IPS-18c (cell line): ENCODE data around the gene FOLR3.
"Not testable (repeated sequence)": the region's sequence is repeated elsewhere in the genome, so short reads cannot be mapped to it uniquely, and the experiment has no call there.

Experiments used
- H3K4me3 ChIP-seq: 2 replicates; pipeline ENCODE4 v1.7.0; 2013; ENCODE audit warnings: low read depth, mild to moderate bottlenecking, low read length, moderate library complexity; ENCODE audit not compliant: insufficient read depth
- H3K9me3 ChIP-seq: one replicate; pipeline ENCODE4 v1.6.1; 2013; ENCODE audit warnings: mild to moderate bottlenecking, low read length, moderate library complexity; ENCODE audit not compliant: control insufficient read depth, insufficient read depth

FOLR3 gene

GRCh38 chr11:72144807-72145565, 9.5 kb downstream of the FOLR3 start:
- Histone ChIP-seq H3K4me3 (no peak overlapping the region), H3K9me3 (peaks cover 2% of the 10 kb centered on the region)

DNA sequence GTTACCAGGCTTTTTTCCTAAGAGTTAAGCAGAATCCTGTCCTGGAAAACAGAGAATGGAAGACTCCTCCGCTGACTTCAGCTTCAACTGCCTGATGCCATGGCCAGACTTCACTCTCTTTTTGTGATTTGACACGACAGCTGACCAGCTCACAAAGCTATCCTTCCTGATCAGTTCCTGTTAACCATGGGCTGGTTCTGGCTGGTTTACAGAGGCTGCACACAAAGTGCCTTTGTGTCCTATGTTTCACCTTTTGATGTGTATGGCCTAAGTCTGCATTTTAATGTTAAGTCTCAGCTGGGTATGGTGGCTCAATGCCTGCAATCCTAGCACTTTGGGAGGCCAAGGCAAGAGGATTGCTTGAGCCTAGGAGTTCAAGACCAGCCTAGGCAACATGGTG, 11.1 kb downstream of the FOLR3 start:
- Histone ChIP-seq H3K9me3 (peaks cover 2% of the 10 kb centered on the region), H3K4me3 (no peak overlapping the region)

- Histone ChIP-seq H3K4me3 (no peak overlapping the region), H3K9me3 (no peaks in the 10 kb centered on the region)
Measured at GRCh38 chr11:72150882-72151281, 15.4 kb downstream of the FOLR3 start.

DNA sequence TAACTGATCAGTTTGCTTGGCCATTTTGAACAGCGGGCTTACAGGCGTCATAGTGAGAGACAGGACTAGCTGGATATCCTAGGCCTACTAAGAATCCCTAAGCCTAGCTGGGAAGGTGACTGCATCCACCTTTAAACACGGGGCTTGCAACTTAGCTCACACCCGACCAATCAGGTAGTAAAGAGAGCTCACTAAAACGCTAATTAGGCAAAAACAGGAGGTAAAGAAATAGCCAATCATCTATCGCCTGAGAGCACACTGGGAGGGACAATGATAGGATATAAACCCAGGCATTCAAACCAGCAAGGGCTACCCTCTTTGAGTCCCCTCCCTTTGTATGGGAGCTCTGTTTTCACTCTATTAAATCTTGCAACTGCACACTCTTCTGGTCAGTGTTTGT, 18.3 kb downstream of the FOLR3 start:
- H3K9me3 ChIP-seq, H3K4me3 ChIP-seq: not testable (repeated sequence)

DNA sequence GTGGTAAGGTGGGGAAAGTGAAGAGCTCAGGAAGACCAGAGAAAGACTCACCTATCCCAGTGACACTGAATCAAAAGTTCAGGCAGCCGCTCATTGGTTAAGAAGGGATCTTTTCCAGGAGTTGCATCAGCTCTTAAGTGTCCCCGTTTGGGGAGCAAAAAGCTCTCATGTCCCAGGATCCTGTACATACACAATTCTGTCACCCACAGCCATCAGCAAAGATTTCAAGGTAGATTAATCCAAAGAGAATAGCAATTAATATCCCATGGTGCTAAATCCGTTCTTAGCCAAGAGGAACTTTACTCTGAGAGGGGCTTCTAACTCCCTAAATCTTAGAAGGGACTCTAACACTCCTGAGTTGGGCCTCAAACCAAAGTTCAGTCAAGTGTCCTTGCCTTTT, 19.3 kb downstream of the FOLR3 start:
- no peak overlapping the region for H3K4me3 ChIP-seq
- no peaks in the 10 kb centered on the region for H3K9me3 ChIP-seq

GRCh38 chr11:72155751-72156150, 20.2 kb downstream of the FOLR3 start:
- H3K4me3 ChIP-seq = no peak overlapping the region
- H3K9me3 ChIP-seq = no peaks in the 10 kb centered on the region

DNA sequence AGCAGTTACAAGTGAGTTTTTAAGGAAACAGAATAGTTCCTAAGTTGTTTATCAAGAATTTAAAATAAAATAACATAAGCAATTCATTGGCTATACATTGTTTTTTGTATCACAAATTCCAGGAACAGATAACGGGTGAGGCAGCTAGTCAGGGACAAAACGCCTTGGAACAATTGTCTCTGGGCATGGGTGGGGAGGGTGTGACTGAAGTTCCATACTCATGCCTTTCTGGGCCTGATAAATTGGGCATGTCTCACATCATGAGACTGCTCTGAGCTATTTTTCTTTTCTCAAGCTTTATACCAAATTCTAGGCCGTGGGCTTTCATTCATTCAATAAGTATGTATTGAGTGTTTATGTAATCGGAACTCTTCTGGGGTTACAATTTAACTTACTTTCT, 21.6 kb downstream of the FOLR3 start:
- Histone ChIP-seq H3K4me3 (no peak overlapping the region), H3K9me3 (no peaks in the 10 kb centered on the region)

DNA sequence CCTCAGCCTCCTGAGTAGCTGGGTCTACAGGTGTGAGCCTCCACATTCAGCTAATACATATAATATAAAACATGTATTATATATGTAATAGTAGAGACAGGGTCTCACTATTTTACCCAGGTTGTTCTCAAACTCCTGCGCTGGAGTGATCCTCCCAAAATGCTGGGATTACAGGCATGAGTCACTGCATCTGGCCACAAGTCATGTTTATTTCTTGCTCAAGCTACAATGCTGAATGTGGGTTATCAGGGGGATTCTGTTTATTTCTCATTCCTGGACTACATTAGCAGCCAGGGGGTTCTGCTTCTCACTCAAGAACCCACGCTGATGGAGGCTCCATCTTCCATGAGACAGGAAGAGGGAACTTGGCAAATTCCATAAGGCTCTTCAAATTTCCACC, 24.8 kb downstream of the FOLR3 start:
- no peaks in the 10 kb centered on the region for H3K9me3 ChIP-seq
- no peak overlapping the region for H3K4me3 ChIP-seq

DNA sequence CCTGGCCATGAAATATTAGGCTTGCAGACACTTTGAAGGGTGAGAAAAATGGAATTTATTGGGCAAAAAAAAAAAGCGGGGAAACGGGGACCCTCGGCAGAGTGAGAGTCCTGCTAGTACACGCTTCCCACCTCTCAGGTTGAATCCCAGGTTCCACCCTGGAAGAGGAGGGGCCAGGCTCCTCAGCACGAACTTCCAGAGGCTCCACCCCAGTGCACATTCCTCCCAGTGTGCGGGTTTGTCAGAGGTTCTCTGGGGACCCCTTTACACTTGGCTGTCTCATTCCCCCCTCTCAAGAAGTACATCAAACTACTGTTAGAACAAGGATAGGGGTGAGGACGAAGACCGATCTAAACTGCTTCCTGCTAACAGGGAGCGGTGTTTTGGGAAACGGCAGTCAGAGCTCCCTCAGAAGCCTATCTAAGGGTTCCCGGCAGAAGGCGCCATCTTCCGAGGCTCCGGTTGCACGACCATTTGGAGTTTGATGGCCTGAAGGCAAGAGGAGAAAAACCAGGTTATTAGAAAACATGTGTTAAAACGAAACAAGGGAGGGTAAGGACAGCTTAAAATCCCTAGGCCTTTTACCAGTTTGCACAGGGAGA, 27.5 kb downstream of the FOLR3 start:
- Histone ChIP-seq H3K9me3 (peaks cover 3% of the 10 kb centered on the region), H3K4me3 (no peak overlapping the region)

DNA sequence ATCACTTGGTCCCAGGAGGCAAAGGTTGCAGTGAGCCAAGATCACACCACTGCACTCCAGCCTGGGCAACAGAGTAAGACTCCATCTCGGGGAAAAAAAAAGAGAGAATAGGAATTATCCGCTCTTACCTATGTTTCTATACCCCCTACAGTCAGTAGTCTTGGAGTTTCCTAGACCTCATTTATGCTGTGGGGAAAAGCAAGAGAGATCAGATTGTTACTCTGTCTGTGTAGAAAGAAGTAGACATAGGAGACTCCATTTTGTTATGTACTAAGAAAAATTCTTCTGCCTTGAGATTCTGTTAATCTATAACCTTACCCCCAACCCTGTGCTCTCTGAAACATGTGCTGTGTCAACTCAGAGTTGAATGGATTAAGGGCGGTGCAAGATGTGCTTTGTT, 28.7 kb downstream of the FOLR3 start:
- H3K9me3 ChIP-seq, H3K4me3 ChIP-seq: not testable (repeated sequence)

DNA sequence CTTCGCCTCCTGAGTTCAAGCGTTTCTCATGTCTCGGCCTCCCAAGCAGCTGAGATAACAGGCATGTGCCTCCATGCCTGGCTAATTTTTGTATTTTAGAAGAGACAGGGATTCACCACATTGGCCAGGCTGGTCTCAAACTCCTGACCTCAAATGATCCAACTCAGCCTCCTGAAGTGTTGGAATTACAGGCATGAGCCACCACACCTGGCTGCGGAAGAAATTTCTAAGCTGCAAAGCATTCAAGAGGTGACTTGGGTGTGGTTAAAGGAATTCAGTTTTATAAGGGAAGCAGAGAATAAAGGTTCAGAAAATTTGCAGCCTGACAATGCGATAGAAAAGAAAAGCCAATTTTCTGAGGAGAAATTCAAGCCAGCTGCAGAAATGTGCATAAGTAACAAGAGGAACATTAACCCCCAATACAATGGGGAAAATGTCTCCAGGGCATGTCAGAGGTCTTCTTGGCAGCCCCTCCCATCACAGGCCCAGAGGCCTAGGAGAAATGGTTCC, 33.6 kb downstream of the FOLR3 start:
- not testable (repeated sequence) for H3K4me3 ChIP-seq, H3K9me3 ChIP-seq

DNA sequence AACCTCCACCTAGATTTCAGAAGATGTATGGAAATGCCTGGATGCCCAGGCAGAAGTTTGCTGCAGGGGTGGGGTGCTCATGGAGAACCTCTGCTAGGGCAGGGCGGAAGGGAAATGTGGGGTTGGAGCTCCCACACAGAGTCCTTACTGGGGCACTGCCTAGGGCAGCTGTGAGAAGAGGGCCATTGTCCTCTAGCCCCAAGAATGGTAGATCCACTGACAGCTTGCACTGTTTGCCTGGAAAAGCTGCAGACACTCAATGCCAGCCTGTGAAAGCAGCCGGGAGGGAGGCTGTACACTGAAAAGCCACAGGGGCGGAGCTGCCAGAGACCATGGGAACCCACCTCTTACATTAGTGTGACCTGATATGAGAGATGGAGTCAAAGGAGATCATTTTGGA, 34.2 kb downstream of the FOLR3 start:
- not testable (repeated sequence) for H3K9me3 ChIP-seq, H3K4me3 ChIP-seq

- H3K4me3 ChIP-seq = not testable (repeated sequence)
Measured at GRCh38 chr11:72172043-72172442, 36.5 kb downstream of the FOLR3 start.

DNA sequence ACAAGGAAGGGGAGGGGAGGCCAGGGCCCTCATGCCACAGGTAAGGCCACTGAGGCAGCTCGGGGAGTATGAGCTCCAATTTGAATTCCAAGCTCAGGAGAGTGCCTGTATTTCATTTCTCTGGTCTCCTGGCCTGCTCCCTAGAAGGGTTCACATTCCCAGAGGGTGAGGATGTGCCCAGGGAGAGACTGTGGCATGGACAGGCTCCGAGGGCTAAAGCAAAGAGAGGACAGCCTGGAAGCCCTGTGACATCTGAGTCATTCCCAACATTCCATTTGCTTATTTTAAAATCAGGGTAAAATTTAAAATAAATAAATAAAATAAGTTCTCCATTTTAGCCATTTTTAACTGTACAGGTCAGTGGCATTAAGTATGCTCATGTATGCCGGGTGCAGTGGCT, 37.8 kb downstream of the FOLR3 start:
- no peak overlapping the region for H3K4me3 ChIP-seq

More at GRCh38 chr11:72172043-72172442, 36.5 kb downstream of the FOLR3 start:
- H3K9me3 ChIP-seq = not testable (repeated sequence)

DNA sequence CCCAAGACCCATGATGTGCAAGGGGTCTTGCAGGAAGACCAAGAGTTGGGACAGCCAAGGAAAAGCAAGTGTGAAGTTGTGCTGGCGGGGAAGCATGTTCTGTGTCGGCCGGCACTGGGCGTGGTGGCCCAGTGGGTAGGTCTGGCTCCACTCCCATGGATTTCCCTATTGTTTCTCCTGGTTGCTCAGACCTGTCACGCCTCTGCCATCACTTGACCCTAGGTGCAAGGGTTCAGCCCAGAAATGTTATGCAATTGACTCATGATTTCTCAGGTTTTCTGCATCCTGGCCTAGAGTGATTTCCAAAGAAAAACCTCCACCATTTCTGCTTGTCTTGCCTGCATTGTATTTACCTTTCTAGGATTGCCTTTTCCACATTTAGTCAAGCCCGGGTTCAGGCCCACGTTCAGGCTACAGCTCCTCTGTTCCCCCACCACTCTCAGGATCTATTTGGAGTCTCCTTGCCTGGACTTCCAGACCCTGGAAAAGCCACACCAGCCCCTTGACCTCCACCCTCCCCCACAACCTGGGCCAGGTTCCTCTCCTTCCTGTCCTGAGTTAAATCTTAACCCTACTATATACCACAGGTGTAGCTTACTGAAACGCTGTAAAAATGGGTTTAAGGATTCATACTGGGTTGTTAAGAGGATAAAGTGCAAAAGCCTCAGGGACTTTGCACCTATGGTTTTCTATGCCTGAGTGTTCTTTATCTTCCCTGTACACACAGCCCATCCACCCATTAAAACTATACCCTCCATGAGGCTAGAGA, 39.0 kb downstream of the FOLR3 start:
- Histone ChIP-seq H3K4me3 (no peak overlapping the region), H3K9me3 (no peaks in the 10 kb centered on the region)

More for the DNA sequence above, 37.8 kb downstream of the FOLR3 start:
- H3K9me3 ChIP-seq = no peaks in the 10 kb centered on the region

GRCh38 chr11:72177656-72178055, 42.1 kb downstream of the FOLR3 start:
- Histone ChIP-seq H3K9me3 (no peaks in the 10 kb centered on the region), H3K4me3 (no peak overlapping the region)

DNA sequence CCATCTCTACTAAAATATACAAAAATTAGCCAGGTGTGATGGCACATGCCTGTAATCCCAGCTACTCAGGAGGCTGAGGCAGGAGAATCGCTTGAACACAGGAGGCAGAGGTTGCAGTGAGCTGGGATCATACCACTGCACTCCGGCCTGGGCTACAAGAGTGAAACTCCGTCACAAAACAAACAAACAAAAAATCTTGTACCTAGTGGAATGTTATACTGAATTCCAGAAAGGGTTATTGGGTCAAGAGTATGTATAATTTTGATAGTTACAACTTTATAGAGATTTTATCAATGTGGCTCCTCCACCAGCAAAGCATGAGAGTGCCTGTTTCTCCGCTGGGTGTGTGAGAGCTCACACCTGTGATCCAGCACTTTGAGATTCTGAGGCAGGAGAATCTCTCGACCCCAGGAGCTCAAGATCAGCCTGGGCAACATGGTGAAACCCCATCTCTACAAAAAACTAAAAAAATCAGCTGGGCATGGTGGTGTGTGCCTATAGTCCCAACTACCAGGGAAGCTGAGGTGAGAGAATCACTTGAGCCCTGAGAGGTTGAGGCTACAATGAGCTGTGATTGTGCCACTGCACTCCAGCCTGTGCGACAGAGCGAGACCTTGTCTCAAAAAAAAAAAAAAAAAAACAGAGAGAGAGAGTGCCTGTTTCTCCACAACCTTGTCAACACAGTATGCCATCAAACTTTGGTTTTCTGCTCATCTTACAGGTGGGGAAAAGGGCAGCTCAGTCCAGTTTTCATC, 43.7 kb downstream of the FOLR3 start:
- H3K9me3 ChIP-seq = no peaks in the 10 kb centered on the region
- H3K4me3 ChIP-seq = no peak overlapping the region
